K562 (cell line): ENCODE measurements around the gene OCEL1. TPM values are rescaled to one million over a fixed set of nuclear protein-coding genes. Genes with fewer than 3 reads are reported as not detected.

Source experiments
- ARNT ChIP-seq, 2 experiments: fragments of 450-650 bp; IDR thresholded peaks; 2 replicates each; pipeline ENCODE4 v1.6.1; 2016; ENCODE audit warnings: mild to moderate bottlenecking in 1 of 2
- BMI1 ChIP-seq: fragments of 150-350 bp; IDR thresholded peaks from 2 replicates; pipeline ENCODE4 v1.6.1; 2014; ENCODE audit warnings: low read length
- CAMTA2 ChIP-seq: fragments of 250-450 bp; sonication (Bioruptor Pico); conservative IDR thresholded peaks from 2 replicates; pipeline ENCODE4 v1.5.1; 2022
- FOSL1 ChIP-seq: fragments of 200-800 bp; sonication (Bioruptor generic); conservative IDR thresholded peaks from 2 replicates; pipeline ENCODE4 v1.6.1; 2016; ENCODE audit warnings: missing genetic modification characterization, missing compliant biosample characterization
- HIVEP1 ChIP-seq: fragments of 250-450 bp; sonication (Bioruptor Pico); IDR thresholded peaks from 2 replicates; pipeline ENCODE4 v1.4.0; 2020; ENCODE audit warnings: mild to moderate bottlenecking
- HMG20B ChIP-seq: fragments of 250-450 bp; sonication (Bioruptor Pico); IDR thresholded peaks from 2 replicates; pipeline ENCODE4 v1.5.0; 2021; ENCODE audit warnings: mild to moderate bottlenecking
- JUNB ChIP-seq: fragments of 450-650 bp; formaldehyde crosslinking; conservative IDR thresholded peaks from 2 replicates; pipeline ENCODE4 v1.4.0; 2020; ENCODE audit warnings: mild to moderate bottlenecking
- KDM1A ChIP-seq, 2 experiments: fragments of 450-650 bp; IDR thresholded peaks; 2 replicates each; pipeline ENCODE4 v1.6.1; 2016; ENCODE audit warnings: mild to moderate bottlenecking in 2 of 2
- KDM5B ChIP-seq: fragments of 200-600 bp; sonication (generic); IDR thresholded peaks from 2 replicates; pipeline ENCODE4 v1.6.1; 2012; ENCODE audit warnings: low read depth, mild to moderate bottlenecking, moderate library complexity, low read length, control low read depth, inconsistent platforms; ENCODE audit not compliant: insufficient replicate concordance
- KLF1 ChIP-seq: fragments of 450-650 bp; IDR thresholded peaks from 2 replicates; pipeline ENCODE4 v1.6.1; 2016; ENCODE audit warnings: missing genetic modification characterization, missing compliant biosample characterization
- KLF13 ChIP-seq: fragments of 450-650 bp; IDR thresholded peaks from 2 replicates; pipeline ENCODE4 v1.6.1; 2016; ENCODE audit warnings: missing genetic modification characterization, low read depth, mild to moderate bottlenecking, missing compliant biosample characterization, moderate library complexity, borderline replicate concordance
- PHF21A ChIP-seq: fragments of 450-650 bp; IDR thresholded peaks from 2 replicates; pipeline ENCODE4 v1.6.1; 2017; ENCODE audit warnings: low read depth, borderline replicate concordance
- POLR2B ChIP-seq: fragments of 450-650 bp; IDR thresholded peaks from 2 replicates; pipeline ENCODE4 v1.6.1; 2018; ENCODE audit warnings: low read depth; ENCODE audit not compliant: partially characterized antibody
- RBM25 ChIP-seq: fragments of 200-400 bp; formaldehyde crosslinking; IDR thresholded peaks from 2 replicates; pipeline ENCODE4 v1.6.1; 2018; ENCODE audit warnings: low read length, low read depth, moderate library complexity; ENCODE audit not compliant: severe bottlenecking
- RFX5 ChIP-seq: IDR thresholded peaks from 2 replicates; pipeline ENCODE4 v1.6.1; 2011; ENCODE audit warnings: low read depth, mild to moderate bottlenecking, improper control_type of control experiment, low read length
- SMAD4 ChIP-seq: fragments of 250-450 bp; sonication (Bioruptor Pico); conservative IDR thresholded peaks from 2 replicates; pipeline ENCODE4 v1.8.0; 2021; ENCODE audit warnings: inconsistent platforms, mild to moderate bottlenecking, moderate library complexity
- SRF ChIP-seq, 2 experiments: fragments of 250-450, 450-650 bp in 1 of 2; sonication (Bioruptor Pico) in 1 of 2; sonication (generic) in 1 of 2; formaldehyde crosslinking; IDR thresholded peaks; 2 replicates each; pipeline versions ENCODE4 v1.5.0 to v1.5.1; 2020 to 2022; ENCODE audit warnings: mild to moderate bottlenecking in 1 of 2, missing genetic modification reagents in 1 of 2
- ZBTB1 ChIP-seq: sonication (generic); formaldehyde crosslinking; IDR thresholded peaks from 2 replicates; pipeline ENCODE4 v1.8.1; 2023; ENCODE audit warnings: missing genetic modification reagents, low read depth, mild to moderate bottlenecking, borderline replicate concordance
- ZBTB7A ChIP-seq: IDR thresholded peaks from 2 replicates; pipeline ENCODE4 v1.6.1; 2011; ENCODE audit warnings: low read depth, mild to moderate bottlenecking, low read length, moderate library complexity, borderline replicate concordance; ENCODE audit not compliant: control insufficient read depth
- ZFP36 ChIP-seq: fragments of 150-350 bp; IDR thresholded peaks from 2 replicates; pipeline ENCODE4 v1.6.1; 2018; ENCODE audit warnings: low read length, low read depth; ENCODE audit not compliant: partially characterized antibody
- ZNF316 ChIP-seq: fragments of 450-650 bp; IDR thresholded peaks from 2 replicates; pipeline ENCODE4 v1.6.1; 2016
- ZNF384 ChIP-seq: IDR thresholded peaks from 2 replicates; pipeline ENCODE4 v1.6.1; 2012; ENCODE audit warnings: low read depth, low read length, improper control_type of control experiment
- ZNF778 ChIP-seq: fragments of 450-650 bp; formaldehyde crosslinking; IDR thresholded peaks from 2 replicates; pipeline ENCODE4 v1.4.0; 2020; ENCODE audit warnings: mild to moderate bottlenecking, moderate library complexity
- polyA plus RNA-seq, 8 experiments: library from polyadenylated mRNA; depleted of rRNA in 4 of 8; stranded (reverse) in 5 of 8; unstranded in 3 of 8; fragments of >200 nt; fragmentation: Nextera tagmentation in 2 of 8; fragmentation: Illumina TruSeq in 1 of 8; extraction: Ambion mirVana in 2 of 8; extraction: Trizol in 1 of 8; gene quantifications; 2 replicates each; pipeline versions ENCODE4 v1.2.1 to v1.2.3, GENCODE V29; 2011 to 2014; ENCODE audit warnings: inconsistent platforms in 1 of 8, missing spikeins in 1 of 8
- total RNA-seq, 7 experiments: library from RNA; depleted of rRNA in 6 of 7; stranded (reverse); fragments of >200 nt in 6 of 7; fragmentation: Illumina TruSeq in 2 of 7; extraction: Trizol in 2 of 7; gene quantifications; 2 replicates each; pipeline versions ENCODE4 v1.2.1 to v1.2.3, GENCODE V29; 2011 to 2021; ENCODE audit warnings: low replicate concordance in 1 of 7
- TF ChIP-seq, protein P1 (sequence below), 2 experiments: IDR thresholded peaks; 2 replicates each; pipeline ENCODE4 v1.6.1; 2011; ENCODE audit warnings: borderline replicate concordance in 1 of 2, control low read depth in 1 of 2, low read depth in 1 of 2, low read length in 1 of 2, mild to moderate bottlenecking in 1 of 2, mixed read lengths in 1 of 2, moderate library complexity in 1 of 2; ENCODE audit not compliant: insufficient read depth in 1 of 2, insufficient read length in 1 of 2, poor library complexity in 1 of 2, severe bottlenecking in 1 of 2; ENCODE audit errors: extremely low read depth in 1 of 2
- TF ChIP-seq, protein P2 (sequence below): sonication (generic); formaldehyde crosslinking; IDR thresholded peaks from 2 replicates; pipeline ENCODE4 v1.9.0; 2022; ENCODE audit warnings: mild to moderate bottlenecking, missing genetic modification reagents
- TF ChIP-seq, protein P3 (sequence below): sonication (generic); formaldehyde crosslinking; IDR thresholded peaks from 2 replicates; pipeline ENCODE4 v1.8.1; 2023; ENCODE audit warnings: mild to moderate bottlenecking, missing genetic modification reagents
- TF ChIP-seq, protein P4 (sequence below): fragments of 250-450 bp; sonication (Bioruptor Pico); IDR thresholded peaks from 2 replicates; pipeline ENCODE4 v1.5.0; 2021

Gene OCEL1
- total and polyA plus RNA-seq, 9 of the 15 experiments (the other 6 are each of a cell fraction or from before 2014, with no cell fraction given), result 8.0 to 38.0 (median 12.4) TPM

DNA sequence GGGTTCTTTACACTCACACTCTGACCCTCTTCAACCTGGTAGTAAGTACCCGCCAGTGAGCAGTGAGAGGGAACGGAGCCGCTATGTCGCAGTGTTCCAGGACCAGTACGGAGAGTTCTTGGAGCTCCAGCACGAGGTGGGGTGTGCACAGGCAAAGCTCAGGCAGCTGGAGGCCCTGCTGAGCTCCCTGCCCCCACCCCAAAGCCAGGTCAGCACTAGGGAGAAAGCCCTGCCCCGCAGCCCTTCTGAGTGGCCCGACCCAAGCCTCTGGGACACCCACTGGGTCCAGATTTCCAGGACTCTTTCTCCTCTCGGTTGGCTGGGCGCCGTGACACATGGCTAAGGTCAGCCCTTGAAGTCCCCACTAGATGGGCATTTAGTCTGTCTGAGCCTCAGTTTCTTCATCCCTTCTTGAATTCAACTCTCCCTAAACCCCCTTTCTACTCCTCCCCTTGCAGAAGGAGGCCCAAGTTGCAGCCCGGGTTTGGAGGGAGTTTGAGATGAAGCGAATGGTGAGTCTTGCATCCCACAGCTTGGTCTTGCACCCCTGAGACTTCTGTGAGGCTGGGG lies 1.9 kb downstream of the OCEL1 start (continued):
- TF ChIP-seq, protein P1, sequence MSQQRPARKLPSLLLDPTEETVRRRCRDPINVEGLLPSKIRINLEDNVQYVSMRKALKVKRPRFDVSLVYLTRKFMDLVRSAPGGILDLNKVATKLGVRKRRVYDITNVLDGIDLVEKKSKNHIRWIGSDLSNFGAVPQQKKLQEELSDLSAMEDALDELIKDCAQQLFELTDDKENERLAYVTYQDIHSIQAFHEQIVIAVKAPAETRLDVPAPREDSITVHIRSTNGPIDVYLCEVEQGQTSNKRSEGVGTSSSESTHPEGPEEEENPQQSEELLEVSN (IDR thresholded peaks at IDR 0.05; ENCODE audit: borderline replicate concordance in 1 of 2, extremely low read depth in 1 of 2, insufficient read depth in 1 of 2, insufficient read length in 1 of 2, low read depth in 1 of 2, low read length in 1 of 2, poor library complexity in 1 of 2, severe bottlenecking in 1 of 2), result peak; percentile 39 to 66
- TF ChIP-seq RBM25, result no peak
- TF ChIP-seq HMG20B (CRISPR knock-in tag), result no peak
- no peak for TF ChIP-seq ZNF316
- TF ChIP-seq KLF13 (tag), result no peak
- TF ChIP-seq ZNF384, result no peak
- TF ChIP-seq ZFP36, result no peak
- 0 out of 2 replicates have a peak, but pooled peaks have one; percentile 8 for TF ChIP-seq SMAD4
- TF ChIP-seq KLF1 (tag), result no peak
- no peak for TF ChIP-seq ARNT (IDR thresholded peaks at IDR 0.05)
- peak; percentile 21; the same call in 1 of the 2 replicates for TF ChIP-seq ZBTB7A
- TF ChIP-seq HIVEP1 (CRISPR knock-in tag), result no peak
- 0 out of 2 replicates have a peak, but pooled peaks have one; percentile 14 for TF ChIP-seq PHF21A
- TF ChIP-seq, protein P2, sequence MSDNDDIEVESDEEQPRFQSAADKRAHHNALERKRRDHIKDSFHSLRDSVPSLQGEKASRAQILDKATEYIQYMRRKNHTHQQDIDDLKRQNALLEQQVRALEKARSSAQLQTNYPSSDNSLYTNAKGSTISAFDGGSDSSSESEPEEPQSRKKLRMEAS, result peak; percentile 57; the same call in 1 of the 2 replicates
- no peak for TF ChIP-seq FOSL1 (tag)
- no peak for TF ChIP-seq RFX5
- no peak for TF ChIP-seq JUNB (CRISPR knock-in tag)
- no peak for TF ChIP-seq KDM1A (IDR thresholded peaks at IDR 0.05)
- TF ChIP-seq KDM5B, result no peak
- no peak for TF ChIP-seq SRF (CRISPR knock-in tag; IDR thresholded peaks at IDR 0.05)
- no peak for TF ChIP-seq ZNF778 (CRISPR knock-in tag)
- TF ChIP-seq, protein P3, sequence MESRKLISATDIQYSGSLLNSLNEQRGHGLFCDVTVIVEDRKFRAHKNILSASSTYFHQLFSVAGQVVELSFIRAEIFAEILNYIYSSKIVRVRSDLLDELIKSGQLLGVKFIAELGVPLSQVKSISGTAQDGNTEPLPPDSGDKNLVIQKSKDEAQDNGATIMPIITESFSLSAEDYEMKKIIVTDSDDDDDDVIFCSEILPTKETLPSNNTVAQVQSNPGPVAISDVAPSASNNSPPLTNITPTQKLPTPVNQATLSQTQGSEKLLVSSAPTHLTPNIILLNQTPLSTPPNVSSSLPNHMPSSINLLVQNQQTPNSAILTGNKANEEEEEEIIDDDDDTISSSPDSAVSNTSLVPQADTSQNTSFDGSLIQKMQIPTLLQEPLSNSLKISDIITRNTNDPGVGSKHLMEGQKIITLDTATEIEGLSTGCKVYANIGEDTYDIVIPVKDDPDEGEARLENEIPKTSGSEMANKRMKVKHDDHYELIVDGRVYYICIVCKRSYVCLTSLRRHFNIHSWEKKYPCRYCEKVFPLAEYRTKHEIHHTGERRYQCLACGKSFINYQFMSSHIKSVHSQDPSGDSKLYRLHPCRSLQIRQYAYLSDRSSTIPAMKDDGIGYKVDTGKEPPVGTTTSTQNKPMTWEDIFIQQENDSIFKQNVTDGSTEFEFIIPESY (CRISPR knock-in tag), result peak; percentile 38; the same call in 1 of the 2 replicates
- no peak for TF ChIP-seq BMI1
- no peak for TF ChIP-seq CAMTA2
- TF ChIP-seq, protein P4, sequence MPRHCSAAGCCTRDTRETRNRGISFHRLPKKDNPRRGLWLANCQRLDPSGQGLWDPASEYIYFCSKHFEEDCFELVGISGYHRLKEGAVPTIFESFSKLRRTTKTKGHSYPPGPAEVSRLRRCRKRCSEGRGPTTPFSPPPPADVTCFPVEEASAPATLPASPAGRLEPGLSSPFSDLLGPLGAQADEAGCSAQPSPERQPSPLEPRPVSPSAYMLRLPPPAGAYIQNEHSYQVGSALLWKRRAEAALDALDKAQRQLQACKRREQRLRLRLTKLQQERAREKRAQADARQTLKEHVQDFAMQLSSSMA, result no peak
- TF ChIP-seq ZBTB1 (CRISPR knock-in tag), result no peak
- no peak for TF ChIP-seq POLR2B
